Measurements from ENCODE around the gene RAMP3.
"Not testable (repeated sequence)": the region's sequence is repeated elsewhere in the genome, so short reads cannot be mapped to it uniquely, and the experiment has no call there.

RAMP3 gene

DNA sequence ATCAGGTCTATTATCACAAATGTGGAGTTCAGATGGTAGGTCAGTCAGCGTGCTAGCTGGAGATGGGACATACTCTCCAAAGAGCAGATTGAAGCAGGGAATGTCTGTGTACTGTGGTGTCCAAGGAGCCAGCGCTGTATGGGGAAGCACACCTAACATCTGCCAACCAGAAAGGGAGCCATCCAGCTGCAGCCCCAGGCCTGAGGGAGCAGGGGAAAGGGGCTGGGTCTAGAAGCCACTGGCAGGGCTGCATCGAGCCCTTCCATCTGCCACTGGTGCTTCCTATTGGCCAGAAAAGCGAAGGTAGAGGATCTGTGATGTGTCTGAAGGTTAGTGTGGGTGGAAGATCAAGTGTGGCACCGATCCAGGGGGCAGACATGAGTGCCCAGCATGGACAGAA is 8.0 kb upstream of the RAMP3 start:
- TF ChIP-seq, protein P1, sequence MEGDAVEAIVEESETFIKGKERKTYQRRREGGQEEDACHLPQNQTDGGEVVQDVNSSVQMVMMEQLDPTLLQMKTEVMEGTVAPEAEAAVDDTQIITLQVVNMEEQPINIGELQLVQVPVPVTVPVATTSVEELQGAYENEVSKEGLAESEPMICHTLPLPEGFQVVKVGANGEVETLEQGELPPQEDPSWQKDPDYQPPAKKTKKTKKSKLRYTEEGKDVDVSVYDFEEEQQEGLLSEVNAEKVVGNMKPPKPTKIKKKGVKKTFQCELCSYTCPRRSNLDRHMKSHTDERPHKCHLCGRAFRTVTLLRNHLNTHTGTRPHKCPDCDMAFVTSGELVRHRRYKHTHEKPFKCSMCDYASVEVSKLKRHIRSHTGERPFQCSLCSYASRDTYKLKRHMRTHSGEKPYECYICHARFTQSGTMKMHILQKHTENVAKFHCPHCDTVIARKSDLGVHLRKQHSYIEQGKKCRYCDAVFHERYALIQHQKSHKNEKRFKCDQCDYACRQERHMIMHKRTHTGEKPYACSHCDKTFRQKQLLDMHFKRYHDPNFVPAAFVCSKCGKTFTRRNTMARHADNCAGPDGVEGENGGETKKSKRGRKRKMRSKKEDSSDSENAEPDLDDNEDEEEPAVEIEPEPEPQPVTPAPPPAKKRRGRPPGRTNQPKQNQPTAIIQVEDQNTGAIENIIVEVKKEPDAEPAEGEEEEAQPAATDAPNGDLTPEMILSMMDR (IDR thresholded peaks at IDR 0.05; ENCODE audit: low read depth, low read length), result no peak
- H3K27ac ChIP-seq, result no peak overlapping the region

DNA sequence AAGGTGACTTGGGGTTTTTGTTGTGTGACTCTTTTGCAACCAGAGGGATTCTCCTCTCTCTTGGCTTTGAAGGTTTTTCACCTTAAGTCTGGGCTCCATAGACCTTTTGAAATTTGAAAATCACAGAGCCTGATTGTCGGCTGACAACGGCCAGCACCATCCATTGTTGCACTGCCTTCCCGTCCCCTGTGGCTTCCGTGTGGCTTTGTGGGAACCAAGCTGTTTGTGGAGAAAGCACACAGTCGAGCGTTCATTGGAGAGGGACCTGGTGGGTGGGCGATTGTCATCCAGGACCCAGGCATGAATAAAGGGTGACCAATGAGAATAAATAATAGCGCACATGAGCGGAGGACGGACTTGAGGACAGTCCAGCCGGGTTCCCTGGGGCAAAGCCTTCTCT is 7.4 kb upstream of the RAMP3 start:
- no peaks in the 10 kb centered on the region for H3K36me3 ChIP-seq
- H3K9me3 ChIP-seq (ENCODE audit: severe bottlenecking), result no peaks in the 10 kb centered on the region

More for the DNA sequence above, 8.0 kb upstream of the RAMP3 start:
- no peak for DNase-seq
- H3K9me3 ChIP-seq (ENCODE audit: severe bottlenecking), result no peaks in the 10 kb centered on the region
- H3K4me3 ChIP-seq (ENCODE audit: low read depth, low read length), result no peak overlapping the region
- no peaks in the 10 kb centered on the region for H3K36me3 ChIP-seq
- no peaks in the 10 kb centered on the region for H3K27me3 ChIP-seq (ENCODE audit: insufficient read depth, low read depth, severe bottlenecking)

DNA sequence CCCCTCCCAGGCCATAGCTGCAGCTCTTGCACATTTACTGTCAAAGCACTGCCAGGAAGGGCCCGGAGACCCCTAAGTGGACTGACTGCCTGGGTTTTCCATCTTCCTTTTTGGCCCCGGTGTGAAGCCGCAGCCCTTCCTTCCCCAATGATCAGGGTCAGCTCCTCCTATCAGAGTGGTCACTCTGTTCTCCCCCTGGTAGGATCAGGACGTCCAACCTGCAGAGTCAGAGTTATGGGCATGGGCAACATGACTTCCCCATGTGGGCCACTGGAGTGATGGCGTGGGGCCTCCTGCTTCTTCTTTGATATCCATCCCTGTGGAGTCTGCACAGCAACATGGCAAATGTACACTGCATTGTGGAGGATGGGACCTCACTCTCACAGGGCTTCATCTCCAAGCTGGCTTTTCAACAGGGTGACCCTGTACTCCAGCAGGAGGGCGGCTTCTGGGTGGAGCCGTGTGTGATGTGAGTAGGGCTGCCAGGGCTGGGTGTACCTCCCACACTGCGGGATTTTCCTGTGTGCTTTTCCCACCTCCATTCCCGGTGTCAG is 6.4 kb upstream of the RAMP3 start:
- DNase-seq, result no peak
- no peaks in the 10 kb centered on the region for H3K36me3 ChIP-seq
- H3K27ac ChIP-seq, result no peak overlapping the region
- no peaks in the 10 kb centered on the region for H3K9me3 ChIP-seq (ENCODE audit: severe bottlenecking)
- TF ChIP-seq, protein P1 (IDR thresholded peaks at IDR 0.05; ENCODE audit: low read depth, low read length), result no peak
- H3K4me3 ChIP-seq (ENCODE audit: low read depth, low read length), result no peak overlapping the region
- H3K27me3 ChIP-seq (ENCODE audit: insufficient read depth, low read depth, severe bottlenecking), result no peaks in the 10 kb centered on the region

More for the DNA sequence above, 7.4 kb upstream of the RAMP3 start:
- DNase-seq, result no peak
- Histone ChIP-seq H3K27ac (no peak overlapping the region), H3K4me3 (ENCODE audit: low read depth, low read length) (no peak overlapping the region), H3K27me3 (ENCODE audit: insufficient read depth, low read depth, severe bottlenecking) (no peaks in the 10 kb centered on the region)
- TF ChIP-seq, protein P1 (IDR thresholded peaks at IDR 0.05; ENCODE audit: low read depth, low read length), result no peak

DNA sequence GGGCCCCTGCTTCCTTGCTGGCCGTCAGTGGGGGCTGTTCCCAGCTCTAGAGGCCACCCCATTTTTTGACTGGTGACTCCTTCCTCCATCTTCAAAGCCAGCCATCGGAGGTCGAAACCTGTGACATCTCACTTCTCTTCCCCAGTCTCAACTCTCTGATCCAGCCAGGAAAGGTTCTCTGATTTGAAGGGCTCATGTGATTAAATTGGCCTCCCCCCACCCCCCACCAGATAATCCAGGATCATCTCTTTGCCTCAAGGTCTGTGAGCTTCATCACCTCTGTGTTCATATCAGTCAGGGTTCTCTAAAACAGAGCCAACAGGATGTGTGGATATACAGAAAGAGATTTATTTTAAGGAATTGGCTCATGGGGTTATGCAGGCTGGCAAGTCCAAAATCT is 5.6 kb upstream of the RAMP3 start:
- DNase-seq, result peak; percentile 89
- TF ChIP-seq, protein P1 (IDR thresholded peaks at IDR 0.05; ENCODE audit: low read depth, low read length), result no peak
- Histone ChIP-seq H3K27ac (peak overlapping the region; percentile 68), H3K9me3 (ENCODE audit: severe bottlenecking) (no peaks in the 10 kb centered on the region), H3K27me3 (ENCODE audit: insufficient read depth, low read depth, severe bottlenecking) (no peaks in the 10 kb centered on the region), H3K4me3 (ENCODE audit: low read depth, low read length) (peak overlapping the region; percentile 24), H3K36me3 (no peaks in the 10 kb centered on the region)

DNA sequence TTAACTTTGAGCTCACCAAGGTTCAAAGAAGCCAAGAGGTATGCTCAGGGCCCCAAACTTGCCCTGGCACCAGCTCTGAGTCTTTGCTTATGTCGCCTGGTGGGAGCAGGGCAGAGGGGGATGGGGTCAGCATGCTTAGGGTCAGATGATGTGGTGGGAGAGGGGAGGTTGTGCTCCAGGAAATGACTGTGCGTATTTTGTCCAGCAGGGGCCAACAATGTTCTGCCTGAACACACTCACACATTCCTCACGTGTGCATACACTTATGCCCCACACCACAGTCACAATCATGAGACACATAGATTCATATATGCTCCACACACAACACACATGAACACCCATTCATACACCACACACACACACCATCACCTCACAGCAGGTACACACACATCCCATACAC is 4.4 kb upstream of the RAMP3 start:
- no peak overlapping the region for H3K4me3 ChIP-seq (ENCODE audit: low read depth, low read length)
- TF ChIP-seq, protein P1 (IDR thresholded peaks at IDR 0.05; ENCODE audit: low read depth, low read length), result peak; percentile 44; the same call in 1 of the 2 replicates
- H3K9me3 ChIP-seq (ENCODE audit: severe bottlenecking), result no peaks in the 10 kb centered on the region
- H3K27ac ChIP-seq, result peak overlapping the region; percentile 68
- no peak for DNase-seq
- H3K27me3 ChIP-seq (ENCODE audit: insufficient read depth, low read depth, severe bottlenecking), result no peaks in the 10 kb centered on the region
- no peaks in the 10 kb centered on the region for H3K36me3 ChIP-seq

DNA sequence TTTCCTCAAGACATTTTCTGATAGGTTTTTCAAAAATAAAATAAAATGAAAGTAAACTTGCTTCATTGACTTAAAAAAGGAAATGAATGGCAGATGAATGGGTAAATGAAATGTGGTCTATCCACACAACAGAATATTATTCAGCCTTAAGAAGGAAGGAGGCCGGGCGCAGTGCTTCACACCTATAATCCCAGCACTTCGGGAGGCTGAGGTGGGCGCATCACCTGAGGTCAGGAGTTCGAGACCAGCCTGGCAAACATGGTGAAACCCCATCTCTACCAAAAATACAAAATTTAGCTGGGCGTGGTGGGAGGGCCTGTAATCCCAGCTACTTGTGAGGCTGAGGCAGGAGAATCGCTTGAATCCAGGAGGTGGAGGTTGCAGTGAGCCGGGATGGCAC is 3.7 kb upstream of the RAMP3 start:
- H3K4me3 ChIP-seq (ENCODE audit: low read depth, low read length); H3K9me3 ChIP-seq (ENCODE audit: severe bottlenecking); DNase-seq; H3K27ac ChIP-seq; H3K27me3 ChIP-seq (ENCODE audit: insufficient read depth, low read depth, severe bottlenecking); H3K36me3 ChIP-seq: not testable (repeated sequence)

Data from WERI-Rb-1 (cell line).